ENCODE results near the gene SH2D1B.

DNA sequence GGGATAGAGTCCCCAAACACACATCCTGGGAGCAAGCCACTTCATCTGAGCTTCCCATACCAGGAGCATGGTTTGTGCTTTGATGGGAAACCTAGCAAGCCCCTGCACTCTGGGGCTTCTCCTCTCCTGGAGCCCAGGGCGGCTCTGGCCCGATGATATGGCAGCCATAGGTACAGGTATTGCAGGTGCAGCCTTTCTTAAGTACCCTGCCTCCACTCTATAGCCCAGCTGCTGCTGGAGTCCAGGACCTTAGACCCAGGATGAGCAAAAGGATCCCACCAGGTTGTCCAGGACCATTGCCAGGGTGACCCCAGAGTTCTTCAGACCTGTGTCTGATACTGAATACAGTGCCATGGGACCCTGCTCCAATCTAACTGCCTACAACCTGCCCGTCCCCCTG lies 26.2 kb downstream of the SH2D1B start:
- TF ChIP-seq, protein P1, sequence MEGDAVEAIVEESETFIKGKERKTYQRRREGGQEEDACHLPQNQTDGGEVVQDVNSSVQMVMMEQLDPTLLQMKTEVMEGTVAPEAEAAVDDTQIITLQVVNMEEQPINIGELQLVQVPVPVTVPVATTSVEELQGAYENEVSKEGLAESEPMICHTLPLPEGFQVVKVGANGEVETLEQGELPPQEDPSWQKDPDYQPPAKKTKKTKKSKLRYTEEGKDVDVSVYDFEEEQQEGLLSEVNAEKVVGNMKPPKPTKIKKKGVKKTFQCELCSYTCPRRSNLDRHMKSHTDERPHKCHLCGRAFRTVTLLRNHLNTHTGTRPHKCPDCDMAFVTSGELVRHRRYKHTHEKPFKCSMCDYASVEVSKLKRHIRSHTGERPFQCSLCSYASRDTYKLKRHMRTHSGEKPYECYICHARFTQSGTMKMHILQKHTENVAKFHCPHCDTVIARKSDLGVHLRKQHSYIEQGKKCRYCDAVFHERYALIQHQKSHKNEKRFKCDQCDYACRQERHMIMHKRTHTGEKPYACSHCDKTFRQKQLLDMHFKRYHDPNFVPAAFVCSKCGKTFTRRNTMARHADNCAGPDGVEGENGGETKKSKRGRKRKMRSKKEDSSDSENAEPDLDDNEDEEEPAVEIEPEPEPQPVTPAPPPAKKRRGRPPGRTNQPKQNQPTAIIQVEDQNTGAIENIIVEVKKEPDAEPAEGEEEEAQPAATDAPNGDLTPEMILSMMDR (IDR thresholded peaks at IDR 0.05; ENCODE audit: poor library complexity): no peak
- TF ChIP-seq EZH2 (IDR thresholded peaks at IDR 0.05; ENCODE audit: borderline replicate concordance) (no peak), EZH2phosphoT487 (IDR thresholded peaks at IDR 0.05; ENCODE audit: low read depth, severe bottlenecking, unreplicated experiment) (no peak)

All from hepatocyte (in vitro differentiated cells).